DMS114 treated with DMSO at 0.1 percent for 48 hours (cell line): ENCODE data around the gene AVP.

Source experiments
- DNase-seq: peaks from one replicate; lab custom pipeline; 2025; ENCODE audit not compliant: unreplicated experiment; lab: John Stamatoyannopoulos, UW

AVP gene

DNA sequence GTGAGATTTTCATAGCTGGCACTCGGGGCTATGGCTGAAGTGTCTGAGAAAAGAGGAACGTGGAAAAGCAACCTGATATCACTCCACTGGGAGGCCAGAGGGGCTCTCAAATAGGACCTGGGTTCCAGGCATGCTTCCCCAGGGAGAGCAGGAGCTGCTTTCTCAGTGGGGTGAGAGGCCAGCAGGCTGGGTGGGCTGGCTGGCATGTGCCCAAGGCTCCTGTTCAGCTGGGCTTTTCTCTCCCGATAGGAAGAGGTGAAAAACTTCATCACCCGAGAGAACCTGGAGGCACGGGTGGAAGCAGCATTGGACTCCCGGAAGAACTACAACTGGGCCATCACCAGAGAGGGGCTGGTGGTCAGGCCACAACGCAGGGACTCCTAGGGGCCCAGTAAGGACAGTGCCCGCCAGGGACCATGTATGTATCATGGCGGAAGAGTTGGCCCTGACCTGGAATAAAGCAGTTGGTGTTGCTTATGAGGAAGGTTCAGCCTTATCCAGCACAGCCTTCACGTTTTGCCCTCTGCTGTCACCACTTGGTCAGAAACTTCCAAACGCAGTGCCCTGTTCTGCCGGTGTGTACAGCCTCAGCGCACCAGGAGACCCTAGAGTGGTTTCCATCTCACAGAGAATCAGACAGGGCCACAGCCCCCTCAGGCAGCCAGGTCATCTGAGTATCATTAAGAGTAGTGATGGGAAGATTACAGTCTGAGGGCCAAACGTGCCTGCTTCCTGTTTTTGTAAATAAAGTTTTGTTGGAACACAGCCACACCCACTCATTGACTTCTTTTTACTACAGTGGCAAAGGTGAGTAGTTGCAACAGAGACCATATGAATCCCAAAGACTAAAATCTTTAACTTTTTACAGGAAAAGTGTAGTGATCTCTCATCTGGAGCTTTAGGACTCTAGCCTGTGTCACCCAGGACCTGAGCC lies 36.8 kb downstream of the AVP start:
- no peak for DNase-seq

DNA sequence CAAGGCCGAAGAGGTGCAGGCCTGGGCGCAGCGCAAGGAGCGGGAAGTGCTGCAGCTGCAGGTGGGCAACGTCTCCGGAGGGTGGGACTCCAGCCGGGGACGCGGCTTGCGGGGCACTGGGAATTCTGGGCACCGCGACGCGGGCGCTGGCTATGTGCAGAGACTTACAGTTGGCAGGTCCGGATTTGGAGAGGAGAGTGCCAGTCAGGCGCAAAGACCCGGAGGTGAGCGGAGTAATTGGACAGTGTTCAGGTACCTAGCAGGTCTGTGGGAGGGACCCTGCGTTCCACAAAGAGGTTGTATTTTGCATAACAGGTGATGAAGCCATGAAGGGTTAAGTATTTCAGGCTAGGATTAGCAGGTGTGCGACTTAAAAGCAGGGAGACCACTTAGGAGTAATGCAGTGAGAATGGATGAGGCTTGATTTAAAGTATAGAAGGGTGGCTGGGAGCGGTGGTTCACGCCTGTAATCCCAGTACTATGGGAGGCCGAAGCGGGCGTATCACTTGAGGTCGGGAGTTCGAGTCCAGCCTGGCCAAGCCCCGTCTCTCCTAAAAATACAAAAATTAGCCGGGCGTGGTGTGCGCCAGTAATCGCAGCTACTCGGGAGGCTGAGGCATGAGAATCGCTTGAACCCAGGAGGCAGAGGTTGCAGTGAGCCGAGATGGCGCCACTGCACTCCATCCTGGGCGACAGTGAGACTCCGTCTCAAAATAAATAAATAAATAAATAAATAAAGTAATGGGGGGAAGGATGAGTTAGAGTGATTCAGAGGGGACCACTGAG lies 37.7 kb downstream of the AVP start:
- DNase-seq: no peak

DNA sequence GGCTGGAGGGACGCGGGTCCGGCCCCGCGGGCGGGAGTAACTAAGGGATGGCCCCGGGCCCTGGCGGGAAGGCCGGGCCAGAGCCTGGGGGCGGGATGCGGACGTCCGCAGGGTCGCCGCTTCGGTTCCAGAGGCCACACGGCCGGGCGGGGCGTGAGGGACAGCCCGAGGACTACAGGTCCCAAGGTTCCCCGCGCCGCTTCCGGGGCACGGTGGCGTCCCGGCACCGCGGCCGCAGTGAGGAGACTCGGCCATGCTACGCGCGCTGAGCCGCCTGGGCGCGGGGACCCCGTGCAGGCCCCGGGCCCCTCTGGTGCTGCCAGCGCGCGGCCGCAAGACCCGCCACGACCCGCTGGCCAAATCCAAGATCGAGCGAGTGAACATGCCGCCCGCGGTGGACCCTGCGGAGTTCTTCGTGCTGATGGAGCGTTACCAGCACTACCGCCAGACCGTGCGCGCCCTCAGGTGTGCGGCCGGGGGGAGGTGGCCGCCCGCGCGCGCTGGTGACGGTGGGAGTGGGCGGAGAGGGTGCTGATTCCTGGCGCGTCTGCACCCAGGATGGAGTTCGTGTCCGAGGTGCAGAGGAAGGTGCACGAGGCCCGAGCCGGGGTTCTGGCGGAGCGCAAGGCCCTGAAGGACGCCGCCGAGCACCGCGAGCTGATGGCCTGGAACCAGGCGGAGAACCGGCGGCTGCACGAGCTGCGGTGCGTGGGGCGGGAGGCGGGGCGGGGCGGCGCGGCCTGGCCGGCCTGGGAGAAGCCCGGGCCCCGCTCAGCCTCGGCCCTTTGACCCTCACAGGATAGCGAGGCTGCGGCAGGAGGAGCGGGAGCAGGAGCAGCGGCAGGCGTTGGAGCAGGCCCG lies 38.5 kb downstream of the AVP start, which contains the start of gene MRPS26:
Gene MRPS26 (plus strand): TSS at position 237 of the 861 bp plus-strand sequence. CDS start 17 bp downstream, at position 254.
- peak; percentile 57 for DNase-seq

DNA sequence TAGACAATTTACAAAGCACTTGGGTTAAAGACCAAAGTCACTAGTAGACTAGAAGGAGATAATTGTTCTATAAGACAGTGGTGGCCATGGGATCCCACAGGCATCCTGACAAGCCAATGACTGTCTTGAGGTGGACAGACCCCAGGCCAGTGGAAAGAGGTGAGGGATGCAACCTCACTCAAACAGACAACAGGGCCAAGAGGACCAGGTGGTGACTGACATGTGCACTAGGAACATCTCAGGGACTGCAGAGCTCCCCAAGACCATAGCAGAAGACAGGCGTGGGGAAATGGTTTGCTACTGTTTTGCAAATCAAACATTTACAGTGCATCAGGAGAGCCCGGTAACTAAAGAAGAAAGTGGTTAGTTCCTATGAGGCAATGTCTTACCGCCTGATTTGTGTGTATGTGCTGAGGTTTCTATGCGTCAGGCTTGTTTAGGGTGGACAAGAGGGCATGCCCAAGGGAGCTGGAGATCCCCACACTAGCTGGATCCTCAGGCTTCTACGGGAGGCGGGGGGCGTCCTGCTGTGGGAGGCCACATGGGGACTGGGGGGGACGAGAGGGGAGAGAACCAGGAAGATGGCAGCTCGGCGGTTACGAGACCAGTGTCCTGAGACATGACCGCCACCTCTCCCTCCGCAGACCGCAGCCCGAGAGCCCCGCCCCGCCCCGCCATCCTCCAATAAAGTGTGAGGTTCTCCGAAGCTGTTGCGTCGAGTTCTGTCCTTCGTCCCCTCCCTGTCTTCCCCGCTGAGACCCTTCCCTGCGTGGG lies 39.3 kb downstream of the AVP start:
- DNase-seq: peak; percentile 48

DNA sequence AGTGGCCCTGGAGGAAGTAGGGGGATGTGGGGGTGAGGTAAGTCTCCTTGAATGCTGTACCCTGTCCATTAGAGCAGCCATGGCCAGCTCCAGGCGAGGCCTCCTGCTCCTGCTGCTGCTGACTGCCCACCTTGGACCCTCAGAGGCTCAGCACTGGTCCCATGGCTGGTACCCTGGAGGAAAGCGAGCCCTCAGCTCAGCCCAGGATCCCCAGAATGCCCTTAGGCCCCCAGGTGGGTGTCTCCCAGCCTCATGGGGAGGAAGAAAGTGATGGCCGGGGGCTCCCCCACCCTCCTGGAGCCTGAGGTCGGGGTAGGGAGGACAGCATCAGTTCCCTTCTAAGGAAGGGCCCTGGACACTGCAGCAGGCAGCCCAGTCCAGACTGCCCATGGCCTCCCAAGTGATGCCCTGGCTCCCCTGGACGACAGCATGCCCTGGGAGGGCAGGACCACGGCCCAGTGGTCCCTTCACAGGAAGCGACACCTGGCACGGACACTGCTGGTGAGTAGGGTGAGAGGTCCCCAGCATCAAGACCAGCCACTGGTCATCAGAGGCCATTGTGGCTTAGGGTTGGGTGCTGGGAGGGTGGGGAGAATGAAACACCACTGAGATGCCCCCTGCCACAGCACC lies 40.1 kb downstream of the AVP start:
- no peak for DNase-seq

DNA sequence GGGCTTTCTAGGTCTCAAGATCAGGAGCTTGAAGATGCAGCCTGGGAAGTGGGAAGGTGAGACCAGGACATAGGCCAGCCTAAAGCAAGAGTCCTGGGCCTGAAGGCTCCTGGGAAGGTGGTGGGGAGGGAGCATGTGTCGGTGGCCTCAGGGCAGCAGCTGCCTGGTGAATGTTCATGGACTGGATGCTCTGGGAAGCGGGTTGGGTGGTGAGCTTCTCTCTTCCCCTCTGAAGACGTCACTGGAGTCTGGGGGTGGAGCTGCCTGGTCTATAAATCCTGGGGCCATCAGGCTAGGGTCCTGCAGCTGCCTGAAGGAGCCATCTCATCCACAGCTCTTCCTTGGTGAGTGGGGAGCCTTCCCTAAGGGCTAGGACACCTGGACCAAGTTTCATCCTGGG lies 41.2 kb downstream of the AVP start, which contains the start of gene GNRH2:
Gene GNRH2 (plus strand): TSS at position 301 of the 400 bp plus-strand sequence. CDS start 793 bp downstream, outside the sequence.
- DNase-seq: no peak

DNA sequence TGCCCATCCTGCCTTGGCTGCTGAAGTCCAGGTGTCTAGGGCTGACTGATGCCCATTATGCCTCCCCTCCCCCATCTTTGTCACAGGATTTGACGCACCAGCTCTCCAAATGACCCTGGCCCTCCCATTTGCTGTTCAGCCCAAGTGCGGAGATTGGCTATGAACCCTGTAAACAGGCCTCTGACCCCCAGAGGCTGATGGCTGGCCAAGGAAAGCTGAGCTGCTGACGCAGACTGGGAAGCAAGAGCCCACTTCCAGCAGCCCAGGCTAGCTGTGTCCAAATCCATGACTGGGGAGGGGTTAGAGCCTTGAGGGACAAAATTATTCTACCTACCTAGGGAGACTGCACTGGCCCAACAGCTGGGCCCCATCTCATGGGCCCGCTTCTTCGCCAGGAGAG lies 41.9 kb downstream of the AVP start:
- DNase-seq: no peak

DNA sequence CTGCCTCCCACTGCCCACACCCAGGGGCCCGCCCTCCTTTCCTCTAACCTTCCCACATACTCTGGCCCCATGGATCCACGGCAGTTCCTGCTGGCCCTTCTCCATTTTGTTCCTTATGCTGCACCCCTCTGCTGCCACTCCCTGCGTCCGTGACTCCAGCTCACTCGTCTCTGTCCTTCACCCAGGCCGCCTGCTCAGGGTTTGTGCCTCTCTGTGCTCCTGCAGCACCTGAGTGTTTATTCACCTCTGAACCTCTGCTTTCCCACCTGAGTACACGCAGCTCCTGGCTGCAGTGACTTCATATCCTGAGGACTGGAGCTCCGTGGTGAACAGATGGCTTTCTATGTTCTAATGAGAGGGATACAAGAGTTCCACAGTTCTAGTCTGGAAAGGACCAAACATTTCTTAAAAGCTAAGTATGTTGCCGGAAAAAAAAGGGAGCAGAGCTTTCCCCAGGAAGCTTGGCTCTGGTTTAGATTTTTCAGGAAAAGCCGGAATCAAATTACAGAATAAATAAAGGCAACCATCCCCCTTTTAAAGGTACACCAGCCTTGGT lies 42.6 kb downstream of the AVP start:
- no peak for DNase-seq

DNA sequence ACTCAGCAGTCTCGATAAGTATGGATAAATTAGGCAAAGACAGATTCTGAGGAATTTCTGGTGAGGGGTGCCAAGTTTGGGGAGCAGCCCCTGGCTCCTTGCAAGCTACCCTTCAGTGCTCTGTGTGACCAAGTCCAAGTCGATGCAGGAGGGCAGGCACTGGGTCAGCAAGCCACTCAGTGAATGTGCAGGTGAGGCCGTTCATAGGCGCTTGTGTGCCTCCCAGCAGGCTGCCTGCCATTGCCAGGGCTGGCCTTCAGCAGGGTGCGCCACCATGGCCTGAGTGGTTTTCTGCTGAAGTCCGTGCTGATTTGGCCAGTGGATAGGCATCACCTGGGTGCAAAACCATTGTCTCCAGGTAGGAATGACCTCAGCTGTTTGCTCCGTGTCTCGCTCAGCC lies 44.4 kb downstream of the AVP start:
- no peak for DNase-seq

DNA sequence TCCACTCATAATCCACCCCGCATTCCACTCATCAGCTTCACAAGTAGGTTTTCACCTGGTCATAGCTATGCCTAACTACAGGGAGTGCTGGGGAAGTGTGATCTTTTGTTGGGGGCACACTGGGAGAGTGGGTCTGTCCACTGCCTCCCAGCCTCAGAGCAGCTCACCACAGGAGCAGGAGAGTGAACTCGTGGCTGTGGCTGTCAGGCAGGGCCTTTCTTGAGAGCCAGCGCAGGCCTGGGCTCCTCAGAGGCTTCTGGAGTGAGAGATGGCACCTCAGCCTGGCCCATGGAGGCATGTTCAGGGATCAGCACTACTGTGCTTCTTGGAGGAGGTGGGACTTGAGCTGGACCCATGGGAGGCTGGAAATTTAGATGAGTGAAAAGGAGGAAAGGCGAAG lies 45.1 kb downstream of the AVP start:
- DNase-seq: no peak

DNA sequence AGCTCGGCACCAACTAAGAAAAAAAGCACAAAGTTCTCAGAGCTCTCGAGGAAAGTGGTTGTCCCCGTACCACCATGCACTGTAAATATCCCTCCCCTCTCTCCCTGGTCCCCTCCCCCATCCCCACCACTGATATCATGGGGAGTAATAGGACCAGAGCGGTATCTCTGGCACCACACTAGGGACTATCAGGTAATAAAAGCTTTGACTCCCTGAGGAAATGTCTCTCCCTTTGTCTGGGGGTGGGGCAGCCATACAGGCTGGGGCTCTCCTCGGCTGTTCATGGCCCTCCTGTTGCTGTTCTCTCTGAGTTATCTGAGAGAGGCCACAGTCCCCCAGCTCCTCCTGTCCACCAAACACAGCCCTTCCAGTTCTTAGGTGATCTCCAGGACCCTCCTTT lies 46.1 kb downstream of the AVP start:
- no peak for DNase-seq

DNA sequence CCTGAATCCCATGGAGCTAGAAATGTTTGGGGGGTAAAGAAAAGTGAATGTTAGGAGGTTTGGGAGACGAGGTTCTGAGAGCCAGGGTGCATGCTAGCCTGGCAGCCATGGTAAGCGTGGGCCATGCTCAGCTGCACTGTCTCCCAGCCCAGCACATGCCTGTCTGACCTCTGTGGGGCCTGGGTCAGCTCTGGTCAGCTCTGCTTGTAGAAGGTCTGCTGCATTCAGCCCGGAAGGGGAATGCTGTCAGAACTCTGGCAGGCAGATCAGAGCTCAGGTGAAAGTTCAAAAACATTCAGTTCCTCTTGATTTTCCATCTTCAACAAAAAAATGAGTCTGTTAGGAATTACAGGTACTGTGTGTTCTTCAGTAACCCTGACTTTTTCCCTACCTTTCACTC lies 46.9 kb downstream of the AVP start:
- no peak for DNase-seq

DNA sequence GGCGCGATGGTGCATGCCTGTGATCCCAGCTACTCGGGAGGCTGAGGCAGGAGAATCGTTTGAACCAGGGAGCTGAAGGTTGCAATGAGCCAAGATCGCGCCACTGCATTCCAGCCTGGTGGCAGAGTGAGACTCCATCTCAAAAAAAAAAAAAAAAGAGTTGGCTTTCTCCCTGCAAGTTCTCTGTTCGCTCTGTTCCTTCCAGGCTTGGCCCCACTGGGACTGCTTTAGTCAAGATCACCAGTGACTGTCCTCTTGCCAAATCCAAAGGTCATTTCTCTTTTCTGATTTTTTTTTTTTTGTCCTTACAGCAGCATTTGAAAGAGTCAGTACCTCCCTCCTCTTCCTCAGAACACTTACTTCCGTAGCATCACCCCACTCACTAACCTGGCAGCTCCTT lies 51.9 kb downstream of the AVP start:
- DNase-seq: no peak
